CD4-positive, alpha-beta T cell (primary cell): ENCODE measurements around the gene C6orf62. TPM values are rescaled to one million over a fixed set of nuclear protein-coding genes. Genes with fewer than 3 reads are reported as not detected.
"Not testable (repeated sequence)": the region's sequence is repeated elsewhere in the genome, so short reads cannot be mapped to it uniquely, and the experiment has no call there.

Experiments used
- ATAC-seq: fragments of 200-7000 bp; cut with Tn5 transposase; one replicate; pipeline ENCODE4 v1.10.0; 2022; ENCODE audit warnings: mild to moderate bottlenecking; ENCODE audit not compliant: poor library complexity
- CTCF ChIA-PET: fragments of 350-600 bp; sonication (Branson Sonifier 250); formaldehyde crosslinking; loops from one replicate; lab custom pipeline; 2021; ENCODE audit warnings: antibody characterized with exemption, inconsistent platforms; lab: Charles Lee
- POLR2A ChIA-PET: fragments of 350-600 bp; sonication (Branson Sonifier 250); formaldehyde crosslinking; loops from one replicate; lab custom pipeline; 2021; ENCODE audit warnings: antibody characterized with exemption, inconsistent platforms; lab: Charles Lee
- DNase-seq, 14 experiments: peaks; one replicate each; pipeline ENCODE4 v3.0.0-alpha.2; 2013 to 2020; ENCODE audit warnings: mixed read lengths in 2 of 14
- H3K27ac ChIP-seq, 2 donors: one replicate each; pipeline versions ENCODE4 v1.5.1 to v1.7.0; 2013; ENCODE audit warnings: low read length in 2 of 2, low read depth in 1 of 2, mild to moderate bottlenecking in 1 of 2
- H3K27me3 ChIP-seq, 2 experiments: 1 replicate in 1 of 2; 2 replicates in 1 of 2; pipeline versions ENCODE4 v1.6.1 to v1.7.0; 2013; ENCODE audit warnings: low read length in 2 of 2, control low read depth in 1 of 2, mild to moderate bottlenecking in 1 of 2, moderate library complexity in 1 of 2; ENCODE audit not compliant: insufficient read depth in 2 of 2, control insufficient read depth in 1 of 2
- H3K36me3 ChIP-seq: one replicate; pipeline ENCODE4 v1.6.1; 2013; ENCODE audit warnings: low read length, control low read depth; ENCODE audit not compliant: insufficient read depth
- H3K4me1 ChIP-seq: one replicate; pipeline ENCODE4 v1.6.1; 2013; ENCODE audit warnings: low read length, control low read depth; ENCODE audit not compliant: insufficient read depth
- H3K4me3 ChIP-seq: one replicate; pipeline ENCODE4 v1.5.1; 2013; ENCODE audit warnings: mild to moderate bottlenecking, low read length, moderate library complexity
- H3K9me3 ChIP-seq, 2 experiments: 1 replicate in 1 of 2; 2 replicates in 1 of 2; pipeline versions ENCODE4 v1.6.1 to v1.7.0; 2013; ENCODE audit warnings: low read length in 2 of 2, mild to moderate bottlenecking in 2 of 2, control low read depth in 1 of 2, moderate library complexity in 1 of 2; ENCODE audit not compliant: control insufficient read depth in 1 of 2, insufficient read depth in 1 of 2
- H3K27ac Mint-ChIP-seq: one replicate; pipeline ENCODE4 v1.8.0; 2020; ENCODE audit warnings: mixed read lengths
- H3K27me3 Mint-ChIP-seq: one replicate; pipeline ENCODE4 v1.8.0; 2021; ENCODE audit warnings: mixed read lengths
- H3K36me3 Mint-ChIP-seq: one replicate; pipeline ENCODE4 v1.8.0; 2021; ENCODE audit warnings: low read depth, mixed read lengths
- H3K4me1 Mint-ChIP-seq: one replicate; pipeline ENCODE4 v1.8.0; 2021; ENCODE audit warnings: low read depth, mixed read lengths
- H3K4me3 Mint-ChIP-seq: one replicate; pipeline ENCODE4 v1.8.0; 2020; ENCODE audit warnings: mild to moderate bottlenecking, mixed read lengths
- H3K9me3 Mint-ChIP-seq: one replicate; pipeline ENCODE4 v1.8.0; 2020; ENCODE audit warnings: mixed read lengths
- intact Hi-C, 2 experiments: fragments of 100-400 bp; cut with DNase I in 1 of 2; cut with micrococcal nuclease in 1 of 2; formaldehyde crosslinking; loops; one replicate each; pipeline versions ENCODE4 v1.15.1 to v1.9.0; 2023 to 2025; cut with DNase I, micrococcal nuclease
- total RNA-seq, 174 experiments: library from RNA in 2 of 174; stranded (reverse) in 2 of 174; gene quantifications; one replicate each; pipeline ENCODE4 v1.2.3 and lab custom pipeline; 2021 to 2026
- TF ChIP-seq, protein P1 (sequence below): fragments of 200-600 bp; IDR thresholded peaks from one replicate; pipeline ENCODE4 v1.8.0; 2022; ENCODE audit warnings: antibody characterized with exemption, mild to moderate bottlenecking

The C6orf62 gene
- total RNA-seq, 2 experiments from 2014 or later, result 108 to 111 TPM

DNA sequence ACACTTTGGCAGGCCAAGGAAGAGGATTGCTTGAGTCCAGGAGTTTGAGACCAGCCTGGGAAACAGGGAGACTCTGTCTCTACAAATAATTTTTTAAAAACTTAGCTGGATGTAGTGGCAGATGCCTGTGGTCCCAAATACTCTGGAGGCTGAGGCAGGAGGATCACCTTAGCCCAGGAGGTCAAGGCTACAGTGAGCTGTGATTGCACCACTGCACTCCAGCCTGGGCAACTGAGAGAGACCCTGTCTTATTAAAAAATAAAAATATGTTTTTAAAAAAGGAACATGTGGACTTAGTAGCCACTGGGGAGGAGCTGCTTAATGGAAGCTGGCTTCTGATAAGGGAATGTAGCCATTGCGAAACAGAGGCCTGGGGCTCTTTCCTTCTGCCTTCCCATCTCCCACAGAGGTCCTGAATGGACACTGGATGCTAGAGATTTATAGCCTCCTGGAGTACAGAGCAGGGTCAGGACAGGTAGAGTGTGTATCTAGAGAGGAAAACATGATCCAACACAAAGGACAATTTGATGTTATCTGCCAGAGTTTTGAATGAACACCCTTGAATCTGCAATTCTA, 34.1 kb upstream of the C6orf62 start:
- CTCF ChIA-PET, result interaction anchor here (1.1 to 1.3 kb wide), 2 partner anchors 8 to 25 kb away, joined by 3 read pairs; no protein-coding TSS in a partner anchor
- H3K27me3 ChIP-seq, result no peaks in the 10 kb centered on the region
- H3K36me3 Mint-ChIP-seq, result no peaks in the 10 kb centered on the region
- DNase-seq (no peak), ATAC-seq (no peak)
- no peak overlapping the region for H3K4me3 ChIP-seq
- H3K9me3 ChIP-seq, result no peaks in the 10 kb centered on the region
- no peaks in the 10 kb centered on the region for H3K4me1 Mint-ChIP-seq
- H3K27me3 Mint-ChIP-seq, result no peaks in the 10 kb centered on the region
- no peak overlapping the region for H3K27ac ChIP-seq
- intact Hi-C loops, result no loop called here
- H3K9me3 Mint-ChIP-seq, result peaks cover 4% of the 10 kb centered on the region
- POLR2A ChIA-PET, result no interaction called here
- H3K4me1 ChIP-seq, result no peaks in the 10 kb centered on the region
- H3K27ac Mint-ChIP-seq, result no peak overlapping the region
- no peak overlapping the region for H3K4me3 Mint-ChIP-seq
- H3K36me3 ChIP-seq, result no peaks in the 10 kb centered on the region
- TF ChIP-seq, protein P1, sequence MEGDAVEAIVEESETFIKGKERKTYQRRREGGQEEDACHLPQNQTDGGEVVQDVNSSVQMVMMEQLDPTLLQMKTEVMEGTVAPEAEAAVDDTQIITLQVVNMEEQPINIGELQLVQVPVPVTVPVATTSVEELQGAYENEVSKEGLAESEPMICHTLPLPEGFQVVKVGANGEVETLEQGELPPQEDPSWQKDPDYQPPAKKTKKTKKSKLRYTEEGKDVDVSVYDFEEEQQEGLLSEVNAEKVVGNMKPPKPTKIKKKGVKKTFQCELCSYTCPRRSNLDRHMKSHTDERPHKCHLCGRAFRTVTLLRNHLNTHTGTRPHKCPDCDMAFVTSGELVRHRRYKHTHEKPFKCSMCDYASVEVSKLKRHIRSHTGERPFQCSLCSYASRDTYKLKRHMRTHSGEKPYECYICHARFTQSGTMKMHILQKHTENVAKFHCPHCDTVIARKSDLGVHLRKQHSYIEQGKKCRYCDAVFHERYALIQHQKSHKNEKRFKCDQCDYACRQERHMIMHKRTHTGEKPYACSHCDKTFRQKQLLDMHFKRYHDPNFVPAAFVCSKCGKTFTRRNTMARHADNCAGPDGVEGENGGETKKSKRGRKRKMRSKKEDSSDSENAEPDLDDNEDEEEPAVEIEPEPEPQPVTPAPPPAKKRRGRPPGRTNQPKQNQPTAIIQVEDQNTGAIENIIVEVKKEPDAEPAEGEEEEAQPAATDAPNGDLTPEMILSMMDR, result no peak

- Mint-ChIP-seq H3K27ac (no peak overlapping the region), H3K4me1 (no peaks in the 10 kb centered on the region), H3K27me3 (no peaks in the 10 kb centered on the region), H3K9me3 (peaks cover 4% of the 10 kb centered on the region), H3K36me3 (no peaks in the 10 kb centered on the region), H3K4me3 (no peak overlapping the region)
- Histone ChIP-seq H3K4me1 (no peaks in the 10 kb centered on the region), H3K4me3 (no peak overlapping the region), H3K27ac (no peak overlapping the region), H3K36me3 (no peaks in the 10 kb centered on the region), H3K9me3 (no peaks in the 10 kb centered on the region), H3K27me3 (no peaks in the 10 kb centered on the region)
- ATAC-seq (no peak), DNase-seq (no peak)
- intact Hi-C loops, result no loop called here
- ChIA-PET POLR2A (no interaction called here), CTCF (interaction anchor here (1.3 kb wide), 1 partner anchor 25 kb away, joined by 3 read pairs; no protein-coding TSS in a partner anchor)
- TF ChIP-seq, protein P1, result no peak
Measured at GRCh38 chr6:24752503-24752902, 33.5 kb upstream of the C6orf62 start.

GRCh38 chr6:24750878-24751277, 31.9 kb upstream of the C6orf62 start:
- H3K4me1 Mint-ChIP-seq, H3K4me3 ChIP-seq, DNase-seq, H3K36me3 Mint-ChIP-seq, H3K36me3 ChIP-seq, ATAC-seq, H3K4me1 ChIP-seq, intact Hi-C loops, CTCF ChIA-PET, POLR2A ChIA-PET, H3K27ac Mint-ChIP-seq, H3K27ac ChIP-seq, H3K9me3 Mint-ChIP-seq, H3K4me3 Mint-ChIP-seq, H3K27me3 ChIP-seq, H3K27me3 Mint-ChIP-seq, H3K9me3 ChIP-seq: not testable (repeated sequence)

GRCh38 chr6:24749297-24749696, 30.3 kb upstream of the C6orf62 start:
- H3K36me3 Mint-ChIP-seq, result no peaks in the 10 kb centered on the region
- no peak overlapping the region for H3K4me3 ChIP-seq
- ATAC-seq, result no peak
- H3K4me3 Mint-ChIP-seq, result no peak overlapping the region
- TF ChIP-seq, protein P1, result no peak
- no peaks in the 10 kb centered on the region for H3K27me3 ChIP-seq
- no peak for DNase-seq
- no peaks in the 10 kb centered on the region for H3K9me3 ChIP-seq
- peaks cover 4% of the 10 kb centered on the region for H3K9me3 Mint-ChIP-seq
- H3K27me3 Mint-ChIP-seq, result no peaks in the 10 kb centered on the region
- ChIA-PET POLR2A (no interaction called here), CTCF (no interaction called here)
- no peaks in the 10 kb centered on the region for H3K36me3 ChIP-seq
- H3K4me1 ChIP-seq, result no peaks in the 10 kb centered on the region
- H3K27ac ChIP-seq, result no peak overlapping the region
- intact Hi-C loops, result no loop called here
- no peaks in the 10 kb centered on the region for H3K4me1 Mint-ChIP-seq
- H3K27ac Mint-ChIP-seq, result no peak overlapping the region
